Glomerular visceral epithelial cell (primary cell): ENCODE data around the gene COA1.
"Not testable (repeated sequence)": the region's sequence is repeated elsewhere in the genome, so short reads cannot be mapped to it uniquely, and the experiment has no call there.

Experiments
- DNase-seq: peaks from one replicate; pipeline ENCODE4 v3.0.0-alpha.2; 2016; ENCODE audit errors: extremely low spot score

Gene COA1

GRCh38 chr7:43691611-43692010, 37.7 kb downstream of the COA1 start:
- no peak for DNase-seq

DNA sequence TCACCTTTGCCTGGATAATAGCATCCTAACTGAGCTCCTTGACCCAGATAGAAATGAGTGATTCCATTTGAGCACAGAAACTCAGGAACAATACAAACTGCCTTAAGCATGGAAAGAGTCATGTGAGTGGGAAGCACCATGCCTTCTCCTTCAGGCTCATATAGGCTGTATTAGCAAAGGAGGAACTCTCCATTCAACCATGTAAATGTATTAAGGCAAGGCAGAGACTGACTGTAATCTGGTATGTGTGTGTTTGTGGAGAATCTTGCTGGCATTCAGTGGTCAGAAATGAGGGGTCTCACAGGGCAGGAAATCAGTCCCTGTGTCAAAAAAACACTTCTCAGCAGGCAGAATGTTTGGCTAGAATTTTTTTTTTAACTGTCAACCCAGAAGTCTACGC, 40.2 kb downstream of the COA1 start:
- no peak for DNase-seq

DNA sequence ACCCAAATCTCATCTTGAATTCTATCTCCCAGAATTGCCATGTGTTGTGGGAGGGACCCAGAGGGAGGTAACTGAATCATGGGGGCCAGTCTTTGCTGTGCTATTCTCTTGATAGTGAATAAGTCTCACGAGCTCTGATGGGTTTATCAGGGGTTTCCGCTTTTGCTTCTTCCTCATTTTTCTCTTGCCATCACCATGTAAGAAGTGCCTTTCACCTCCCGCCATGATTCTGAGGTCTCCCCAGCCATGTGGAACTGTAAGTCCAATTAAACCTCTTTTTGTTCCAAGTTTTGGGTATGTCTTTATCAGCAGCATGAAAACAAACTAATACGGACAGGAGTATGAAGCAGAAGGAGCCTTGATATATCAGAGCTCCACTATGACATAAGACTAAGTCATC, 41.5 kb downstream of the COA1 start:
- not testable (repeated sequence) for DNase-seq

DNA sequence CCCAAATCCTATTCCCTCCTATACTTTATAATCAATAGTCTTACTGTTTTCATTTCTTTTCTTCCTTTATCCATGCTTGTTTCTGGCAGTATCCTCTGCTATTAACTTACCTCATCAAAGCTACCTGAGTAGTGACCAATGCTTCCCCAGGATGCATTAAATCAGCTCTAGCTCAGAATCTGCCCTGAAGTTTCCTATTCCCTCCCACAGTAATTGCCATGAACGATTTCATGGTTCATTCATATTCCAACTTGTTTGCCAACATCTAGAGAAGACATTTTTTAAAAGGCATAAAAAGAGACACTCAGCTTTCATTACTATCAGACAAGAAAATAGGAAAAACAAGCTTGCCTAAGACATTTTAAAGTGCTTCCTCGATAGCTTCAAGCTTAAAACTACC, 42.3 kb downstream of the COA1 start:
- DNase-seq = no peak

- DNase-seq = no peak
Measured at GRCh38 chr7:43680736-43681135, 48.6 kb downstream of the COA1 start.

GRCh38 chr7:43679210-43680068, 49.9 kb downstream of the COA1 start:
- no peak for DNase-seq

GRCh38 chr7:43678315-43678714, 51.0 kb downstream of the COA1 start:
- DNase-seq = no peak

GRCh38 chr7:43677864-43678263, 51.5 kb downstream of the COA1 start:
- DNase-seq = no peak

GRCh38 chr7:43674559-43675436, 54.5 kb downstream of the COA1 start:
- peak; percentile 76 for DNase-seq

GRCh38 chr7:43673243-43673976, 55.9 kb downstream of the COA1 start:
- DNase-seq = peak; percentile 60

- no peak for DNase-seq
Measured at GRCh38 chr7:43671521-43671920, 57.8 kb downstream of the COA1 start.

DNA sequence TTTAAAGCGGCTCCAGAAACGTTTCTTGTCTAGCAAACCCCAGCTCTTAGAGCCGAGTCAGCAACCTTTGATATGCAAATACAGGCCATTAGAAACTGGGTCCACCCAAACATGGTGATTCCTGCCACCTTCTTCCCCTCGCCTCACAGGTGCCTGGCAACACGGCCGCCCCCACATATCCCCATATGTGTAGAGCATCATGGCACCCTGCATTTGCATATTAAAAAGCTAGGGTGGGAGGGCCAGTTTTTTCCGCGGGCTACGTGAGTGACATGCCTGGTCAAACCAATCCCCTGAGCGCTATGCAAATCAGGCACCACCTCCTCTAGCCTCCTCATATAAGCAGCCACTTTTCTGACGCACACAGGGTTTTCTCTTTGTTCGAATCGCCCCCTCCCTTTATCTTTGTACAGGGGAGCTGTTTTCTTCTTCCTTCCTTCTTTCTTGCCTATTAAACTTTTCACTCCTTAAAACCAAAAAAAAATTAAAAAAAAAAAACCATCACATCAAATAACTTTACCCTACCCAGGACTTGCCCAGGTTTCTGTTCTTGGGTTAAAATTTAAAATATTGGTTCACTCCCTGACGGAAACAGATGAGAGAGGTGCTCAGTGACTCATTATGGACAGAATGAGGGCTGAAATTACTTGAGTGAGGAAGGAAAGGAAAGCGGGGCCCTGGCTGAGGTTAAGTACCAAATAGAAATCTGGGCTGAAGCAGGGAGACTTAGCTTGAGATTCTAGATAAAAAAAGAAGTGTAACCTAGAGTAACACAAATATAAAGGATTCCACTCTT, 59.8 kb downstream of the COA1 start:
- DNase-seq = peak; percentile 51

- DNase-seq = no peak
Measured at GRCh38 chr7:43668035-43668434, 61.3 kb downstream of the COA1 start.

GRCh38 chr7:43666938-43667337, 62.4 kb downstream of the COA1 start:
- no peak for DNase-seq

DNA sequence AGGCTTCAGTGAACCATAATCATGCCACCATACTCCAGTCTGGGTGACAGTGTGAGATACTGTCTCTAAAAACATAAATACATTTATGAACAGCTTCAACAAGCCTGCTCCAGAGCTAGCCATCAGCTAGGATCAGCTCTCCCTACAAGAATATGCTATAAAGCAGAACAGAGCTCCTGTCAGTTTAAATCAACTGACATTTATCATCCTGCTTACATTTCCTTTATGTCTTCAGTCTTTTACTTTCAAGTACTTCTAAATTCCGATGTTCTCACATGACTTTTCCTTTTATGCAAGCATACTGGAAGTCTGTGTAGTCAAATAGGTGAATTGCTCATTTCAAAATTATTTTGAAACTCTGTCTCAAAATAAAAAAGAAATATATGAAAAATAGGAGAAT, 64.6 kb downstream of the COA1 start:
- no peak for DNase-seq

DNA sequence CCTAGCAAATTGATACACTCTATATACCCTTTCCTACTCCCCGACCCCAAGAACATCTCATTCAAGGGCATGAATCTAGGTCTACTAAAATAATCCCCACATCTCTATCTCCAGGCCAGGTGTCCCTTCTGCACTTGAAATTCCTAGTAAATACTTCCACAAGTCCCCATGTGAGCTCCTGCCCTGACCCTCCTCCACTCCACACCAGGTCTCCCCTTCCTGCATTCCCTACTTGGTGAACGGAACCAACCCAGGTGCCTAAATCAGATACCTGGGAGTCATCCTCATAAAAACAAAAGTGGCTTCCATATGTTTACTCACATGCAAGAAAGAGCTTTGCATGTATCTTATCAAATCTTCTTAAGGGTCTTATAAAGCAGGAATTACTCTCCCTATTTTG, 69.2 kb downstream of the COA1 start:
- no peak for DNase-seq

GRCh38 chr7:43659549-43659896, 69.8 kb downstream of the COA1 start:
- no peak for DNase-seq

DNA sequence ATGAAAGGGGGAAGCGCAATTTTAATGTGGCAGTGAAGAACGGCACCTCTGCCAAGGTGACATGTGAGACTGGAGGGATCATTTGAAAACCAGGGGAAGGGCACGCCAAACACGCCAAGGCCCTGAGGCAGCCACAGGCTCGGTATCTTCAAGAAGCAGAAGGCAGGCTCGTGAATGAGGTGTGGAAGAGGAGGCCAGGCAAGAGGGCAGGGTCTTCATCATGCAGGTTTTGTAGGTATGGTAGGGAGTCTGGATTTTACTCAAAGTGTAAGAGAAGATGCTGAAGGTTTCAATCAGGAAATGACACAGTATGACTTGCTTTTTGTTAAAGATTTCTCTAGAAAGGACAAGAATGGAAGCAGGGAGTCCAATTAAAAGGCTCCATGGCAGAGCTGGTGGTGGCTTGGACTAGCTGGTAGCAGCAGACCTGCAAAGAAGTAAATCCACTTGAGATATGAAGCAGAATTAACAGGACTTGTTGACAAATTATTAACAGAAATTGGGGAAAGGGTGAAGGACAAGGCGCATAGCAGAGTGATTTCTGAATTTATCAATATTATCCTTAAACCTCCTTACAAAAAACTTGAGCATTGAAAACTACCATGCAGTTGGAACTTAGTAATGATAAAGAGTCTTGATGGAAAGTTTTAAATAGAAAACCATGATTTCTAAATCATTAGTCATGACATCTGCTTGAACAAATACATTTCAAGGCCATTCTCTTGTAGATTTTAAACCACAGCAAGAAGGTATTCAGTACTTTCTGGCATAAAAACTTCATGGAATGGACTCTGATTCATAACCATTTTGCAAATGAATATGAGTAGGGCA, 70.4 kb downstream of the COA1 start:
- peak; percentile 70 for DNase-seq

DNA sequence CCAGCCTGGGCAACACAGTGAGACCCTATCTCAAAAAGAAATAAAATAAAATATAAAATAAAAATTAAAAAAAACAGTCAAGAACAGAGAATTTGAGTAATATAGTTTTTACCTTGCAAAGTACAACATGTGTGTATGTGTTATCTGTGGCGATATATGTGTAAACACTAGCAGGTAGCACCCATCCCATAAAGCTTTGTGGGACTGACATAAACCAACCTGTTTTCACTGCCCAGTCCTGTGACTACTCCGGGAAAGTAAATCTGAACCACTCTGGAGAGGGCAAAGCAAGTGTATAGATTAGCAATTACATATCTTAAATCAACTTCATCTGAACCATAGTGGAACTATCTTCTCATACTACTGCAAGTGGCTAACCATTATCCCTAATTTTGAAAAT, 72.3 kb downstream of the COA1 start:
- DNase-seq = no peak

- DNase-seq = no peak
Measured at GRCh38 chr7:43655584-43655983, 73.7 kb downstream of the COA1 start.
